Activated naive CD8-positive, alpha-beta T cell (primary cell): ENCODE measurements around the gene ALKBH6.

ENCODE experiments used
- H3K27ac Mint-ChIP-seq: one replicate; pipeline ENCODE4 v1.8.0; 2021; ENCODE audit warnings: mixed read lengths
- H3K27me3 Mint-ChIP-seq: one replicate; pipeline ENCODE4 v1.8.0; 2021; ENCODE audit warnings: mixed read lengths
- H3K36me3 Mint-ChIP-seq: one replicate; pipeline ENCODE4 v1.8.0; 2021; ENCODE audit warnings: mixed read lengths
- H3K4me1 Mint-ChIP-seq: one replicate; pipeline ENCODE4 v1.8.0; 2021; ENCODE audit warnings: low read depth, mixed read lengths
- H3K4me3 Mint-ChIP-seq: one replicate; pipeline ENCODE4 v1.8.0; 2021; ENCODE audit warnings: mild to moderate bottlenecking, mixed read lengths
- H3K9me3 Mint-ChIP-seq: one replicate; pipeline ENCODE4 v1.8.0; 2021; ENCODE audit warnings: low read depth, mixed read lengths

The ALKBH6 gene

DNA sequence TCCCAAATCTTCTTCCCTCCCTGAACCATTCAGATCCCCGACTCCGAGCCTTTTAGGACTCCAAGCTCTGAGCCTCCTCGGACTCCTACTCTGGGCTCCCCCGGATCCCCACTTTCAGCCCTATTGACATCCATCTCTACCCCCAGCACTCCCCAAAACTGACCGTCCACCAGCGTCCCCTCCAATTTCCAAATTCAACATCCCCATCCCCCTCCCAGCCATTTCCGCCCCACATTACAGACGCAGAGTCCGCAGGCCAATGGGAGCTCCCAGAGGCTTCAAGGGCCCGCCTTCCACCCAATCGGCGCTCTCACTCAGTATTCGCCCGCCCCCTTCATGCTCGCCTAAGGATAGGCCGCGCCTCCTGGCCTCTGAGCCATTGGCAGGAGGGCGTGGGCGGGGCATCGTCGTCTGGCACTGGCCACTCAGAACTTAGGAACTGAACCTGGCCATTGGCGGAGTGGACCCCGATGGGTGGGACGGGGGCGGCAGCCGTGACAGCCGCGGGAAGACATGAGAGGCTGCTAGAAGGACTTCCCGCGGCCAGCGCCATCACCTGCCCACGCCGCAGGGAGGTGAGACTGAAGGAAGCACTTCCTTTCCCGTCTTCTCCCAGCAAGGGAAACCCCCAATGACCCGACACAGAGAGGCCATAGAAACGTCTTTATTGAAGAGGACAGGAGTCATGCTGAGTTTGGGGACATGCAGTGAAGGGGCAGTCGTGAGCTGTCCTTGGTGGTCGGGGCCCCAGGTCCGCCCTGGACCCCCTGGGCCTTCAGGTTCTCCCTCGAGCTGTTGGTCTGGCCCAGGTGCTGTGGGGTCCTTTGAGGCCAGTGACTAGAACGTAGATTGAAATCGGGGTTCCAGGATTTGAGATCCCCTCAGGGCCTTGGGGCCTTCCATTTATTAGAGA is at the start of gene ALKBH6:
Gene ALKBH6, minus strand, starts transcription at position 202 of the 913 bp plus-strand sequence. CDS start 816 bp downstream, outside the sequence.
- peaks cover 2% of the 10 kb centered on the region for H3K36me3 Mint-ChIP-seq
- peaks cover 36% of the 10 kb centered on the region for H3K4me1 Mint-ChIP-seq
- no peaks in the 10 kb centered on the region for H3K27me3 Mint-ChIP-seq
- H3K4me3 Mint-ChIP-seq, result peak within 1 kb of the TSS; percentile 99
- peak within 1 kb of the TSS; percentile 96 for H3K27ac Mint-ChIP-seq
- H3K9me3 Mint-ChIP-seq, result no peaks in the 10 kb centered on the region

DNA sequence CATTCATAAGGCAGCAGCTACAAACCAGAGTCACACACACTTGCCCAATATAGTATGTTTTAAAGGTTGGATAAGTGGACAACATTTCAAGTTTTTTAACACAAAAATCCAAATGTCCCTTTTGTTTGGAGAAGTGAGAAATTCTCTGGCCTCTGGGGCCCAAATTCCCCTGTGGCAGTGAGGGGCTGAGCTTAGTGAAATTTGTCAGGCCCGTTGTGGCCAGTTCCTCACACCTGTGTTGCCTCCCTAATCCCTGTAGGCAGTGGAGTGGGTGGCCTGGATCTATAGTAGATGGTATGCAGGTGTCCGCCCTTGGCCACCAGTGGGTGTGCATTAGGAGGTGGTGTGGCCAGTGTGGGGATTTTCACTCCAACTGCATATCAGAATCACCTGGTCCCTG is 47.4 kb upstream of the ALKBH6 start:
- Mint-ChIP-seq H3K4me1 (no peaks in the 10 kb centered on the region), H3K4me3 (no peak overlapping the region), H3K36me3 (no peaks in the 10 kb centered on the region), H3K27me3 (no peaks in the 10 kb centered on the region), H3K27ac (no peak overlapping the region), H3K9me3 (no peaks in the 10 kb centered on the region)

DNA sequence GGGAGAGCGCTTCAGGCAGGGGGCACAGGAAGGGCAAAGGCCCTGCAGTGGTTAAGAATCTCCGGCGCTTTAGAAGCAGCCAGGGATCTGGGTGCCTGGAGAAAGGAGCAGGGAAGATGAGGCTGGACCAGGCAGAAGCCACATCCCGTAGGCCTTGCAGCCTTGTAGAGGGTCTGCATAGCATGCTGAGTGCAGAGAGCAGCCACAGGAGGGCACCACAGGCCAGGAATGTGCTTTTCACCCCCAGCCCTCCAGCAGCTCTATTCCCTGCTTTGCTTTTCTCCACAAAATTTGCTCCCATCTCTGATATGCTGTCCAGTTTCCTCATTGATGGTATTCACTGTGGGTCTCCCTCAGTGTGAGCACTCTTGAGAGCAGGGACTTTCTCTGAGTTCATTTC is 46.4 kb upstream of the ALKBH6 start:
- peaks cover 3% of the 10 kb centered on the region for H3K4me1 Mint-ChIP-seq
- no peaks in the 10 kb centered on the region for H3K36me3 Mint-ChIP-seq
- no peak overlapping the region for H3K27ac Mint-ChIP-seq
- H3K4me3 Mint-ChIP-seq, result no peak overlapping the region
- H3K27me3 Mint-ChIP-seq, result no peaks in the 10 kb centered on the region
- H3K9me3 Mint-ChIP-seq, result no peaks in the 10 kb centered on the region

DNA sequence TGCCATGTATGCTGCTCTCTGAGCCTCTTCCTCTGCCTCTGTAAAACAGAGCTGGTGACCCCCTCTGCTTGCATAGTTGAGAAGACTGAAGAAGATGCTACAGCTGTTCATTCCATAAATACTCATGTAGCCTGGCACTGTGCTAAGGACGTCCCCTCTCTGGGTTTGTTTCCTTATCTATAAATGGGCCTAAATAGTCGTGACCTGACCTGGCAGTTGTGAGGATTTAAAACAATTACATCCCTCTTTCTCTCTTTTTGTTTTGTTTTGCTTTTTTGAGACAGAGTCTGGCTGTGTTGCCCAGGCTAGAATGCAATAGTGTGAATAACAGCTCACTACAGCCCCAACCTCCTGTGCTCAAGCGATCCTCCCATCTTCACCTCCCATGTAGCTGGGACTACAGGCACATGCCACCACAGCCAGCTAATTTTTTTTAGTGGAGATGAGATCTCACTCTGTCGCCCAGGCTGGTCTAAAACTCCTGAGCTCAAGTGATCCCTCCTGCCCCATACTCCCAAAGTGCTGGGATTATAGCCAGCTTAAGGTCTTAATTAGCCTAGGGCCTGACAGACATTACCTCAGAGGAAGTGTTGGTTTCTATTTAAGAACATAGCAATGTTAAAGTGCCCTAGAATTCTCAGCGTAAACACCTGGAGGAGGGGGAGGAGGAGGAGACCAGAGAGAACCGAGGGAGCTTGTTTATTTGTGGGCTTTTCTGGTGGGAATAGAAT is 45.3 kb upstream of the ALKBH6 start:
- H3K4me3 Mint-ChIP-seq, result no peak overlapping the region
- H3K27me3 Mint-ChIP-seq, result no peaks in the 10 kb centered on the region
- H3K27ac Mint-ChIP-seq, result no peak overlapping the region
- H3K4me1 Mint-ChIP-seq, result peaks cover 6% of the 10 kb centered on the region
- H3K9me3 Mint-ChIP-seq, result no peaks in the 10 kb centered on the region
- no peaks in the 10 kb centered on the region for H3K36me3 Mint-ChIP-seq

DNA sequence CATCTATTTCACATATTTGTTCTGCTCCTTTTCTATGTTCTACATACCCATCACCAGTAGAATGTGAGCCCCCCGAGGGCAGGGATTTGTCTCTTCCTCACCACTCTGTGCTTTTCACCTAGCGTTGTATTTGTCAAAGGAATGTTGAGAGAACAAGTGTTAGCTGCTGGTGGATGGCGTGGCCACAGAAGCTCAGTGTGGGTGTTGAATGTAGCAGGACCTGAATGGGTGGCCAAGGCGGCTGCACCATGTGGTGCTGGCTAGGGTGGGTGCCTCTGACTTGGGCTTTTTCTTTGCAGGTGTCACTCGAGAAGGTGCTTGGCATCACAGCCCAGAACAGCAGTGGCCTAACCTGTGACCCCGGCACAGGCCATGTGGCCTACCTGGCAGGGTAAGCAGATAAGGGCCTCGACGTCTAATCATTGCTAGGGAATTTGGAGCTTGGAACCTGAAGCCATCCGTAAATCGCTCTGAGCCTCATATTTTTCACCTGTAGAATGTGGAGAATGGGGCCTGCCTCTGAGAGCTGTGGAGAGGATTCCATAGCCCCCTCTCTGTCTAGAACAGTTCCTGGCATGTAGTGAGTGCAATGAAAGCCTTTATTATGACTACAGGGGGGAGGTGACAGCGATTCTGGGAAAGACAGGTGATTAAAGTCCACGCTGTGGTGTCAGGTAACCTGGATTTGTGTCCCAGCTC is 44.6 kb upstream of the ALKBH6 start:
- Mint-ChIP-seq H3K9me3 (no peaks in the 10 kb centered on the region), H3K4me1 (peaks cover 9% of the 10 kb centered on the region), H3K4me3 (no peak overlapping the region), H3K27me3 (no peaks in the 10 kb centered on the region), H3K36me3 (no peaks in the 10 kb centered on the region), H3K27ac (no peak overlapping the region)

DNA sequence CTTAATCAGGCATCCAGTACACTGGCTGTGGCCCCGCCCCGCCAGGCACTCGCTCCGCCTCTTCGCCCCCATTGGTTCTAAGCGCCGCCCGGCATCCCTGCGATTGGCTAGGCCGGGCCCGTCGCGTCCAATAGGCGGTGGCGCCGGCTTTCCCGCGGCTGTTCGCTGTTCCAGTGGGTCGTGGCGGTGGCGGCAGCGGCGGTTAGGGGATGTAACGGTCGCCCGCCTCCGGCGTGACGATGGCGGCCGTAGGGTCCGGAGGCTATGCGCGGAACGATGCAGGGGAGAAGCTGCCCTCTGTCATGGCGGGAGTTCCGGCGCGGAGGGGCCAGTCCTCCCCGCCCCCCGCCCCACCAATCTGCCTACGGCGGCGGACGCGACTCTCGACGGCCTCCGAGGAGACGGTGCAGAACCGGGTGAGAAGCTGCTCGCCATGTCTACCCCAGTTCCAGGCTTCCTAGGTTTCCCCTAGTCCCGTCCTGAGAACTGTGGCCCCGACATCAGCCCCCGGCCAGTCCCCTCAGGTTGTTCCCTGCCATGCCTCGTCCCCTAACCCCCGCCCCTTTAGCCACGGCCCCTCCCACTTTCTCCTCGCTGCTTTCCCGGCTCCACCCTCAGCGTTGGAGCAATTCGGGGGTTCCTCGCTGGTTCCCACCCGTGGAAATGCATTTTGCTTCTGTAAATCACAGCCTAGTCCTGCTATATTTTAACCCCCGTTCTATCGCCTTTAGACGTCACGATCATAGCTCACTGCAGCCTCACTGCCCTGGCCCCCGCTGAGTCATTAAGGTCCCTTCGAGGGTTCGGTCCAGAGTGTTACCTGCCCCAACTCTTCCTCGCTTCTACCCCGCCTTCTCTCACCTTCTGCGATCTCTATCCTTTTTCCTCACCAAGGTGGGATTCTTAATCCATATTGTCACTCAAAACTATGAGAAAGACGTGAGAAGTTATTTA is 41.0 kb upstream of the ALKBH6 start, which contains the start of gene WDR62:
Gene WDR62, plus strand, starts transcription at position 165 of the 954 bp plus-strand sequence. Its CDS starts 75 bp downstream, at position 240.
- H3K36me3 Mint-ChIP-seq, result no peaks in the 10 kb centered on the region
- peak within 1 kb of the TSS; percentile 97 for H3K4me3 Mint-ChIP-seq
- no peaks in the 10 kb centered on the region for H3K27me3 Mint-ChIP-seq
- H3K27ac Mint-ChIP-seq, result peak within 1 kb of the TSS; percentile 96
- H3K9me3 Mint-ChIP-seq, result no peaks in the 10 kb centered on the region
- peaks cover 18% of the 10 kb centered on the region for H3K4me1 Mint-ChIP-seq

DNA sequence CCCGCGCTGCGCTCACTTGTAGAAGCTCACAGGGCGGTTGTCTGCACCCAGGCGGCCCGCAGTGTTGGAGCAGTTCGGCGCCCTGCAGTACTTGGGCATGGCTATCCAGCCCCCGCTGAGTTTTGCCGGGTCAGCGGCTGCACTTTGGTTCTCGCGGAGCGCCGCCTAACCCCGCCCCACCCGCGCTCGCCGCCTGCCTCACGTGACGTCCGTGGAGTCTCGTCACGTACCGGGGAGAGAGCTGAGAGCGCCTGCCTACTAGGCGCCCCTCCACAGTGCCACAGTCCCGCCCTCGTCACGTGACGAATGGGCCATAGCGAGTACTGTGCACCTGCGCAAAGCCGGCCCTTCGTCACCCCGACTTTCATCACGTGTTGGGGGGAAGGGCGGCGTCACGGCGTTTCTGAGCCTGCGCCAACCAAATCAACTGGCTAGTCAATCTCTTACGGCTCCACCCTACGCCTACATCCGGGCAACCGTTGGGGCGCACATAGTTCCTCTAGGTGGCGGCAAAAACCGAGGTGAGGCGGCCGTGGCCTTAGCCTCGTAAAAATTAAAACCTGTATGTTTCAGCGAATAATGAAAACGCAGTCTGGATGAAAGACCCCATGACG is 40.2 kb upstream of the ALKBH6 start, which contains the start of gene THAP8:
Gene THAP8, minus strand, starts transcription at position 167 of the 614 bp plus-strand sequence. Its CDS starts 68 bp downstream, at position 99.
- H3K27ac Mint-ChIP-seq, result peak within 1 kb of the TSS; percentile 96
- H3K9me3 Mint-ChIP-seq, result no peaks in the 10 kb centered on the region
- H3K36me3 Mint-ChIP-seq, result no peaks in the 10 kb centered on the region
- H3K4me1 Mint-ChIP-seq, result peaks cover 18% of the 10 kb centered on the region
- H3K27me3 Mint-ChIP-seq, result no peaks in the 10 kb centered on the region
- peak within 1 kb of the TSS; percentile 97 for H3K4me3 Mint-ChIP-seq

DNA sequence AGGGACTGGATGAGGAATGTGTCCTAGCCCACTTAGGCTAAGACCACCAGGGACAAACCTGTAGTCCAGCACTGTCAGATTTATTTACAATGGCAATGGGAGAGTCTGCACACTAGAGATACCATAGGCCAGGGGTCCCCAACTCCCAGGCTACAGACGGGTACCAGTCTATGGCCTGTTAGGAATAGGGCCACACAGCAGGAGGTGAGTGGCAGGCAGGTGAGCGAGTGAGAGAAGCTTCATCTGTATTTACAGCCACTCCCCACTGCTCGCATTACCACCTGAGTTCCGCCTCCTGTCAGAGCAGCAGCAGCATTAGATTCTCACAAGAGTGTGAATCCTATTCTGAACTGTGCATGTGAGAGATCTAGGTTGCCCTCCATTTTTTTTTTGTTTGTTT is 37.6 kb upstream of the ALKBH6 start:
- no peaks in the 10 kb centered on the region for H3K27me3 Mint-ChIP-seq
- peaks cover 2% of the 10 kb centered on the region for H3K36me3 Mint-ChIP-seq
- peak overlapping the region; percentile 7 for H3K4me3 Mint-ChIP-seq
- no peaks in the 10 kb centered on the region for H3K9me3 Mint-ChIP-seq
- peak overlapping the region; percentile 41 for H3K27ac Mint-ChIP-seq
- H3K4me1 Mint-ChIP-seq, result peaks cover 18% of the 10 kb centered on the region

DNA sequence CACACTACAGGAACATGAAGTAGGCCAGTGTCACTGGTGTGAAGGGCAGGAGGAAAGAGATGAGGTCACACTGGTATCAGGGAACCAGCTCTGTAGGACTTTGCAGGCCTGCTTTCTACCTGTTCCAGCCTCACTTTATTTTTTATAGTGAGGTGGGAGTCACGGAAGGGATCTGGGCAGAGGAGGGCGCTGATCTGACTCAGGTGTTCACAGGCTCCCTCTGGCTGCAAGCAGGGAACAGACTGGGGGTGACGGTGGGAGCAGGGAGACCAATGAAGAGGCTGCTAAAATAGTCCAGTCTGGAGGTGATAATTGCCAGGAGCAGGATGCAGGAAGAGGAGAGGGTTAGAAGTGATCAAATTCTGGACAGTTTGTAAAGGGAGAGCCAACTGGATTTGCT is 37.2 kb upstream of the ALKBH6 start:
- Mint-ChIP-seq H3K4me1 (peaks cover 18% of the 10 kb centered on the region), H3K4me3 (no peak overlapping the region), H3K36me3 (peaks cover 3% of the 10 kb centered on the region), H3K9me3 (no peaks in the 10 kb centered on the region), H3K27ac (no peak overlapping the region), H3K27me3 (no peaks in the 10 kb centered on the region)

DNA sequence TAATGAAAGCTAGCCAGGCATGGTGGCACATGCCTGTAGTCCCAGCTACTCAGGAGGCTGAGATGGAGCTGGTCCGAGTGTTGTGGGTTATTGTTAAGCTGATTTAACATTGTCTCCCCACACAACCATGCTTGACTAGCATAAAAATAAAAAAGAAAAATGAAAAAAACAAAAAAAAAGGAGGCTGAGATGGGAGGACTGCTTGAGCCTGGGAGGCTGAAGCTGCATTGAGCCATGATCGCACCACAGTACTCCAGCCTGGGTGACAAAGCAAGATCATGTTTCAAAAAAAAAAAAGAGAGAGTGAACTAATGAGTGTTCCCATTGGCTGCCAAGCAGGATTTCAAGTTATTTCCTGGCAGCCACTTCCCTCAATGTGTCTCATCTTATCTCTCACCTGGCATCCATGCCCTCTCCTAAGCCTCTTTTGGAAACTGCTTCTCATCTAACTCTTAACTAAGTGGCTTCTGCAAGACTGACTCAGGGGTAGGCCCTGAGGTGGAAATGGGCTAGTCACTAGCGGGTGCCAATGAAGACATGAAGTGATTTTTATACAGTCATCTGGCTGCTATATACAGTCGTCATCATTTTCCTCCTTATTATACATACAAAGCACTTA is 35.2 kb upstream of the ALKBH6 start:
- H3K27ac Mint-ChIP-seq, result no peak overlapping the region
- H3K36me3 Mint-ChIP-seq, result peaks cover 3% of the 10 kb centered on the region
- peaks cover 11% of the 10 kb centered on the region for H3K4me1 Mint-ChIP-seq
- H3K4me3 Mint-ChIP-seq, result no peak overlapping the region
- H3K9me3 Mint-ChIP-seq, result no peaks in the 10 kb centered on the region
- no peaks in the 10 kb centered on the region for H3K27me3 Mint-ChIP-seq

DNA sequence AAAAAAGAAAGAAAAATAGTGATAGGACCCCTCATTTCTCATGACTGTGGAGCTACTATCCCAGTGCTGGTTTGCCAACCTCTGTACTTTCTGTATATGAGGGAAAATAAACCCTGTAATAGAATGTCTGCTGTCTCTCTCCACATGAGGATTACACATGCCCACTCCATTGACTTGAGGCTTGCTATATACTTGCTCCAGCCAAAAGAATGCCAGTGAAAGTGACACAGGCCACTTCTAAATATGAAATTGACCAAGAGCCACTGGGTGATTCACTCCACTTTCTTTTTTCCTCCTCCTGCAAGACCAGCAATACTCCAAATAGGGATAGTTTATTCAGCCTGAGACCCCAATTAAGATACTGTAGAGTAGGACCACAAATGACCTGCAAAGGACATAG is 33.8 kb upstream of the ALKBH6 start:
- peaks cover 6% of the 10 kb centered on the region for H3K4me1 Mint-ChIP-seq
- H3K27me3 Mint-ChIP-seq, result no peaks in the 10 kb centered on the region
- peaks cover 3% of the 10 kb centered on the region for H3K36me3 Mint-ChIP-seq
- no peak overlapping the region for H3K4me3 Mint-ChIP-seq
- H3K27ac Mint-ChIP-seq, result no peak overlapping the region
- H3K9me3 Mint-ChIP-seq, result no peaks in the 10 kb centered on the region

DNA sequence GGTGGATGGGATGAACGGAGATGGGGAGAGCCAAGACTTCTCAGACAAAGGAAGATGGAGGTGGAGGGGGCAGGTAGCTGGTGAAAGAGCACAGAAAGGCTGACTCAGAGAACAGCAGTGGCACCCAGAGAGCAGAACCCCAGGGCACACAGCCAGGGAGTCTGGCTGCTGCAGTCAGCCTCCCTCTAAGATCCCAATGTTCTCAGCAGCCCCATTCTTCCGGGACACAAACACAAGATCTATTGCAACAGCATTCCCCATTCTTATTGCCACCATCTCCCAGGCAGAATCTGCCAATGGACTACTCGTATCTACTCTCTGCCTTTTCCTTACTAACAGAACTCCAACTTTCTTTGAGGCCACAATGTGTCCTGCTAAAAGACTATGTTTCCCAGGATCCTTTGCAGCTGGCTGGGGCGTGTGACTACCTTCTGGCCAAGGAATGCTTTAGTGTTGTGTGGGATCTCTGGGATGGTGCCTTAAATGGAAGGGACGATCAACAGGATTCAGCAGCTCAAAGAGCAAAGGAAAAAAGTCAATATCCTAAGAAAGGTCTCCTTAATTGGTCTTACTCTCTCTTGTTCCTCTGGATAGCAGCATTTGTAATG is 32.5 kb upstream of the ALKBH6 start:
- Mint-ChIP-seq H3K36me3 (peaks cover 3% of the 10 kb centered on the region), H3K4me1 (peaks cover 3% of the 10 kb centered on the region), H3K4me3 (no peak overlapping the region), H3K27me3 (no peaks in the 10 kb centered on the region), H3K9me3 (no peaks in the 10 kb centered on the region), H3K27ac (no peak overlapping the region)

DNA sequence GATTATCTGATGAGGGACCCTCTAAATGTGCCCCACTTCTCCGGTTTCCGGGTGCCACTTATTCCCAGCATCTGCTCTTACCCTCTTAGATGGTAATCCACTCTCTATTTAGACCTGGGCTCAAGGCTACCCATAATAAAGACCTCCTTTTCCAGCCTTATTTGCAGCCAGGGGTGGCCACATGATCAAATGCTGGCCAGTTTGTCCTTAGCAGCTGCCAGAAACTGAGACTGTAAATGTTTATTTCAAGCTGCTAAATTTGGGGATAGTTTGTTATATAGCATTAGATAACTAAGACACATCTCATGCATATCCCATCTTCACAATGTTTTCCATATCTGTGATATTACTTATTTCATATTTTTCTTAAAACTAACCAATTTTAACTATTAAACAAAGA is 29.9 kb upstream of the ALKBH6 start:
- Mint-ChIP-seq H3K9me3 (no peaks in the 10 kb centered on the region), H3K4me1 (no peaks in the 10 kb centered on the region), H3K36me3 (peaks cover 3% of the 10 kb centered on the region), H3K27ac (no peak overlapping the region), H3K4me3 (no peak overlapping the region), H3K27me3 (no peaks in the 10 kb centered on the region)
